NCI-H460 (cell line): Measurements from ENCODE around the gene LSS. TPM values are rescaled to one million over a fixed set of nuclear protein-coding genes. Genes with fewer than 3 reads are reported as not detected.
"Not testable (repeated sequence)": the region's sequence is repeated elsewhere in the genome, so short reads cannot be mapped to it uniquely, and the experiment has no call there.

Experiments used
- DNase-seq: peaks from one replicate; pipeline ENCODE4 v3.0.0-alpha.2; 2016; ENCODE audit warnings: low read depth; ENCODE audit errors: extremely low read depth
- total RNA-seq: library from RNA; depleted of rRNA; stranded (reverse); fragments of >200 nt; shearing (Covaris generic); gene quantifications from 2 replicates; pipeline ENCODE4 v1.2.3, GENCODE V29; 2014

LSS gene
- total RNA-seq, 1 experiment from 2014 or later: 6.0 TPM

- not testable (repeated sequence) for DNase-seq
Observed at GRCh38 chr21:46176443-46177129, 52.0 kb downstream of the LSS start.

DNA sequence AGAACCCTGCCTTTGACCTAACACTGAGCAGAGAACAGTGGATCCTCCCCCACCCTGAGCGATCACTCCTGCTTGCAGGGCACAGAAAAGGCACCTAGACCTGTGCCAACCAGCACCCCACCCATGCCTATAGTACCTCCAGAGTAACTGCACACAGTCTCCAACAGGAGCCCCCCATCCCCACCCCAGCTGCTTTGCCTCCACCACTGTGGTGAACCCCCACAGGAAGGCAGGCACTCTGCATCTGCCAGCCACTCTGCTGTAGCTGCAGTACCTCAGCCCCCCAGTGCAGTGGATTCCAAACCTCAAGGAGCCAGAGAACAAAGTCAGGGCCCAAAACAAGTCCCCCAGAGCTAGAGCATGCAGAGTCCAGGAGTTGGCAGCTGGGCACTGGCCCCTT lies 55.0 kb downstream of the LSS start:
- DNase-seq: no peak

DNA sequence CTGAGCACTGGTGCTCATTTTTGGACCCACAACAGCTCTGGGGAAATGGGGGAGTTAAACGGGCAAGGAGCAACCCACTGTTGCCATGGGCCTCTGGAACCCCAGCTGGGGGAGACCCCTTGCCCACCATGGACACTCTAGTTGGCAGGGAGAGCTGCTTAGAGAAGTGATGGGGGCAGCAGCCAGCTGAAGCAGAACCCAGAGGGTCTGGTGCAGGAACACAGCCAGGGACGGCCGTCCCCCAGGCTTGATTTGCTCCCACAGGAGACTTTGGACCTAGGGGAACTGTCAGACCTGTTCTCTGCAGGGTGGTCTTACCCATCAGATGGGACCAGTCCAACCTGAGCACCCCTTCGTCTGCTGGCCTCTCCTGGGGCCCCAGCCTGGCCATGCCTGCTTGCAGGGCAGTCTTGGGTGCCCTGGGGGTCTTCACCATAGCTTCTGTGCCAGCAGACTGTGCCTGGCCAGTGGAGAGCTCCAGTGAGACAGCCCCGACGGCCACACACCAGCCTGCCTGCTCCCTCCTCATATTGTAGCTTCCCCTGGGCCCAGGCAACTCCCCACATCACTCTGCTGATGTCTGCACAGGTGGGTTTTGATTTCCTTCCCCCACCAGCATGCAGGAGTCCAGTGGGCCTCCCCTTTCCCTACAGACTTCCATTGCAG lies 55.6 kb downstream of the LSS start:
- DNase-seq: no peak

- no peak for DNase-seq
Observed at GRCh38 chr21:46171996-46172862, 56.3 kb downstream of the LSS start.

DNA sequence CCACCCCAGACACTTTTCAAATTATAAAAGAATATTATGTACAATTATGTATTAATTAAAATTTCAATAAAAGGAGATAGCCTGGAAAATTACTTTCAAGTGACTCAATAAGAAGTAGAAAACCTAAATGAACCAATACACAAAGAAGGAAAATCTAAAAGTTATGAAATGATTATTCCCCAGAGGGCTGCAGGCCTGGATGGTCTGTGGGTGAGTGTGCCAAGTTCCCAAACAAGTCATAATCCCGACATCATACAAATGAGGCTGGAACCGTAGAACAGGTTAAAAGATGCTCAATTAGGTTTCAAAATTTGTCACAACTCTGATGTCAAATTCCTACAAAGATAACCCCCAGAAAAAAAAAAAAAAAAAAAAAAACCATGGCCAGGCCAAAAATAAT lies 57.0 kb downstream of the LSS start:
- DNase-seq: no peak

- not testable (repeated sequence) for DNase-seq
Observed at GRCh38 chr21:46170436-46171193, 58.0 kb downstream of the LSS start.

- DNase-seq: no peak
Observed at GRCh38 chr21:46168659-46169386, 59.8 kb downstream of the LSS start.

DNA sequence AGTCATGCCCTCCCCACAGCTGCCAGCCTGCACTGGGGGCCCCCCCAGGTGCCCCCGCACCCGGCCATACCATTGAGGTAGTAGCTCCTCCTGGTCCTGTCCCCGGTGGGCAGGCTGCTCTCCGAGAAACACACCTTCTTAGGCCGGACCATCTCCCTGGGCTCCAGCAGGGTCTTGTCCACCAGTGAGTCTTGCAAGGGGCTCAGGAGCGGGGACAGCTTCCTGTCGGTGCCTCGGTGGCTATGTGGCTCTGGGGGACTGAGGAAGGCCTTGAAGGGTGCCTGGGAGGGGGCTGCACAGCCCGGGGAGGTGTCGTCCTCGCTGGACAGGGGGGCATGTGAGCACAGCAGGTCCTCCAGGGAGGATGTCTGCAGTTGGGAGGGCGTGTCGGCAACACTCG lies 60.3 kb downstream of the LSS start:
- no peak for DNase-seq

DNA sequence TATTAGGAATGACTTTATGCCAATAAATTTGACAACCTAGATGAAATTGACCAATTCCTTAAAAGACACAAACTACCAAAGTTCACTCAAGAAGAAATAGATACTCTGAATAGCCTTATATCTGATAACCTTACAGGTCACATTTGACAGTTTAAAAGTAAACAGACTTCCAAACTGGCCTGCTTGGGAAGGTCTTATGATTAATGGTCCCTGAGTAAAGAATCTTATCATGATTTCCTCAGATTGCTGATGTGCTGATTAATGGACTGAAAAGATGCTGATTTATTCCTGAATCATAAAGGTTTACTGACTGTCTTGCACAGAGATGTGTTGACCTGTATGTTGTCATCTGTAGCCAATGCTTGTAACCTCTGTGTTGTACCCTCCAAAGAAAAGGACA lies 63.5 kb downstream of the LSS start:
- no peak for DNase-seq

- DNase-seq: no peak
Observed at GRCh38 chr21:46163380-46163779, 65.2 kb downstream of the LSS start.

DNA sequence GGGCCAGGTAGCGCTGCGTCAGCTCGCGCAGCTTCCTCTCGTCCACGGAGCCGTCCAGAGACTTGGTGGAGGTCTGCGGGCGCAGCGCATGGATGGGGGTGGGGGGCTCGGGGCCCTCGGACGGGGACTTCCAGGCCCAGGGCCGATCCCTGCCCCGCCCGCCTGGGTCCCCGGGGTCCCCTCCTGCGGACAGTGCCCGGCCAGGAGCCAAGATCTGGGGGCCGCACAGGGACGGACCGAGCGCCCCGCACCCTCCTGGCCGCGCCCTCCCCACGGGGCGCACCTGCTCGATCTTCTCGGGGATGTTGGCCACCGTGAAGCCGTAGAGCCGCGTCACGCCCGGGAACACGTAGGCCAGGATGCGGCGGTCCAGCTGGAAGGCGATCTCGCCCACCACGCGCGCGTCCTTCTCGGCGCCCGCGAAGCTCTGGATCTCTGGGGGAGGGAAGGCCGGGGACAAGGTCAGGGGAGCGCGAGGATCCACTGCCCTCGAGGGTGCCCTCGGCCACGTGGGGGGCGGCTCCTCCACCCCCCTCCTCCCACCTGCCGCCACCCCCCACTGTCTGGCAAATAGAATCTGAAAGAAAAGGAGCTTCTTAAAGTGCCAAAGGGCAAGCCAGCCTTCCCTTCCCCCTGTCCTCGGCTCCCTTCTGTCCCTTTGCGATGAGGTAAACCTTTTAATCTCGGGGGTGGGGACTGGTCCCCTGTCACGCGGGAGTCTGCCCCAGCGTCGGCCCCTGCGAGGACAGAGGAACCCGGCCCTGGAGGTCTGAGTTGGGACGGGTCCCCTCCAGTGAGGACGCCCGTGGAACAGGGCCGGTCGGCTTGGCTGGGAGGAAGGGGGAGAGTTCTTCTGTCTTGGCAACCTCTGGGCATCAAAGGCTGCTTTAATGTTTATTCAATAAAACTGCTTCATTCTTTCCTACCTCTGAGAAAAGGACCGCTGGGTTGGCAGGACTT lies 66.7 kb downstream of the LSS start:
- no peak for DNase-seq

DNA sequence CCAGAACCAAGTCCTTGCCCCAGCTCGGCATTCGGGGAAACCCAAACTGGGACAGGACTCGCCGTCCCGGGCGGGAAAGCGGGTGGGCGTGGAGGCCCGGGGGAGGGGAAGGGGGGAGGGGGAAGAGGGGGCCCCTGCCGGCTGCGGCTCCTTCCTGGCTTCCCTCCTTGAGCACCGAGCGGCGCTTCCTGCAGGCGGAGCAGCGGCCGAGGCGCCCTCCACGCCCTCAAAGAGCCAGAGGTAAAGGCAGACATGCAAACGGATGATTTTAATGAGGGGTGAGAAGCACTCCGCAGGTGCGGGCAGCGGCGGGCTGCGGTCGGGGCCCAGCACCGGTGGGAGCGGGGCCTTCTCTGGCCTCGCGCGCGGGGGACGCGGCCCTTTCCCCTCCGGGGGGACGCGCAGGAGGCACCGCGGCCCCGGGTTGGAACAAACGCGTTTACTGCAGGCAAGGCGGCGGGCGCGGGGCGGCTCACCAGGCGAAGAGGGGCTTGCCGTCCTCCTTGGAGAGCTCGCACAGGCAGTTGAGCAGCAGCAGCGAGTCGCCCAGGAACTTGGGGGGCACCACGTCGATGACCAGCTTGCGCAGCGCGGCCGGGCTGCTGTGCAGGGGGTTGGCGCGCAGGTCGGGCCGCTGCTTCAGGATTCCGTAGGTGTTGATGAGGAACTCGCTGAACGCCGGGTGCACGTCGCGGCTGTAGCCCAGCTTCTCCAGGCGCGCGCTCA lies 67.5 kb downstream of the LSS start:
- no peak for DNase-seq

DNA sequence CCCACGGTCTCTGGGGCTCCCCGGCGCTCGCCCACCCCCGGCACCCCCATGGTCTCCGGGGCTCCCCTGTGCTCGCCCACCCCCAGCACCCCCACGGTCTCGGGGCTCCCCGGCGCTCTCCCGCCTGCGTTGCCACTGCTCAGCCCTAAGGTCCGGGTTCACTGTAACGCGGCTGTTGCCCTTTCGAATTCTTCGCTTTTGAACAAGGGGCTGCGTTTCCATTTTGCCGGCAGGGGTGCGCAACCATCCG lies 68.0 kb downstream of the LSS start:
- no peak for DNase-seq

- no peak for DNase-seq
Observed at GRCh38 chr21:46159841-46160656, 68.5 kb downstream of the LSS start.

GRCh38 chr21:46159390-46159789 lies 69.2 kb downstream of the LSS start:
- no peak for DNase-seq

GRCh38 chr21:46158666-46159300 lies 69.8 kb downstream of the LSS start:
- DNase-seq: no peak

- DNase-seq: no peak
Observed at GRCh38 chr21:46157987-46158451, 70.6 kb downstream of the LSS start.
